Measurements from ENCODE around the gene MAST3.

GRCh38 chr19:18135712-18136584 lies 38.4 kb downstream of the MAST3 start:
- TF ChIP-seq CTCF (conservative IDR thresholded peaks at IDR 0.05) (no peak), ZFX (IDR thresholded peaks at IDR 0.05) (no peak)
